Muscle of leg (tissue), 11 donors: ENCODE data around the gene SEMA6A. TPM values are rescaled to one million over a fixed set of nuclear protein-coding genes. Genes with fewer than 3 reads are reported as not detected.
A peak's percentile ranks its signal among the peaks of the same experiment; 100 is the strongest.

Experiments used
- DNase-seq: peaks from one replicate; pipeline ENCODE4 v3.0.0; 2013
- H3K27ac ChIP-seq: one replicate; pipeline ENCODE4 v1.5.1; 2013; ENCODE audit warnings: mild to moderate bottlenecking, low read length, control low read depth
- H3K27me3 ChIP-seq: one replicate; pipeline ENCODE4 v1.6.1; 2013; ENCODE audit warnings: low read length; ENCODE audit not compliant: control insufficient read depth, insufficient read depth
- H3K36me3 ChIP-seq: one replicate; pipeline ENCODE4 v1.6.1; 2013; ENCODE audit warnings: low read length; ENCODE audit not compliant: control insufficient read depth, insufficient read depth
- H3K4me1 ChIP-seq: one replicate; pipeline ENCODE4 v1.6.1; 2013; ENCODE audit warnings: low read length; ENCODE audit not compliant: control insufficient read depth, insufficient read depth
- H3K4me3 ChIP-seq: one replicate; pipeline ENCODE4 v1.5.1; 2013; ENCODE audit warnings: low read length, control low read depth
- H3K9me3 ChIP-seq: replicated peaks from 2 replicates; pipeline ENCODE4 v1.6.1; 2013; ENCODE audit warnings: low read depth, low read length; ENCODE audit not compliant: control insufficient read depth
- WGBS: methylation state at CpG from one replicate; pipeline ENCODE4 v1.1.5; 2013; ENCODE audit warnings: missing lambda C conversion rate; ENCODE audit not compliant: insufficient coverage; 5-methylcytosine and 5-hydroxymethylcytosine counted together
- polyA plus RNA-seq, 8 donors: library from polyadenylated mRNA; unstranded; fragments of 120-200 nt; gene quantifications; one replicate each; pipeline versions ENCODE4 v1.2.1 to v1.2.3, GENCODE V29; 2013; ENCODE audit warnings: inconsistent platforms in 1 of 8, low replicate concordance in 1 of 8; ENCODE audit not compliant: insufficient read length in 8 of 8, insufficient read depth in 1 of 8
- total RNA-seq: library from RNA; stranded (reverse); fragments of 120-200 nt; gene quantifications from one replicate; pipeline ENCODE4 v1.2.4, GENCODE V29; 2013

SEMA6A gene
- total and polyA plus RNA-seq, 9 donors, result 32.7 to 58.2 (median 43.9) TPM

GRCh38 chr5:116442931-116443551 is 131.6 kb downstream of the SEMA6A start:
- DNase-seq, result no peak
- H3K27ac ChIP-seq, result no peak overlapping the region
- H3K9me3 ChIP-seq, result no peaks in the 10 kb centered on the region
- peaks cover 55% of the 10 kb centered on the region for H3K4me1 ChIP-seq
- peaks cover 37% of the 10 kb centered on the region for H3K36me3 ChIP-seq
- no CpG with 5 or more reads among the region's 3 CpGs for WGBS
- H3K4me3 ChIP-seq, result no peak overlapping the region
- no peaks in the 10 kb centered on the region for H3K27me3 ChIP-seq

DNA sequence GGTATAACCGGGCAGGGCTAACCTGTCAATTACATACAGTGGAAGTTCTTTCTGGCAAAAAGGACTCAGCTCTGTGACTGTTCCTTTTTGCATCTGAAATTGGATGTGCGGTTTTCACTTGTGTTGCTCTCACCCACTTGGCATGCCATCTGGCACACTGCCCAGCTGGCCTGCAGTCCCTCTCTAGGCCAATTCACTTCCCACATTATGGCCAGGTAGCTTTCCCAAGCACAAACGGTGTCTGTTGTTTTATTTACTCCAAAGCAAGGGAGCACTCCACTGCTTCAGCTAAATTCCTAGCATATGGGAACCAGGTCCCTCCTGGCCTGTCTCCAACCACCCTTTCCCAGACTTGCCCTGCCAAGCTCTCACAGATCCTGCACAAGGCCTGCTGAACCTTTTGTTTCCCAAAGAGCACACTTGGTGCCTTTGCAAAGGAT is 132.5 kb downstream of the SEMA6A start:
- no peaks in the 10 kb centered on the region for H3K27me3 ChIP-seq
- H3K36me3 ChIP-seq, result peaks cover 29% of the 10 kb centered on the region
- DNase-seq, result peak; percentile 64
- peak overlapping the region; percentile 80 for H3K27ac ChIP-seq
- no peak overlapping the region for H3K4me3 ChIP-seq
- H3K4me1 ChIP-seq, result peaks cover 55% of the 10 kb centered on the region
- WGBS, result 62% methylated on average over 3 of the region's 3 CpGs
- no peaks in the 10 kb centered on the region for H3K9me3 ChIP-seq

DNA sequence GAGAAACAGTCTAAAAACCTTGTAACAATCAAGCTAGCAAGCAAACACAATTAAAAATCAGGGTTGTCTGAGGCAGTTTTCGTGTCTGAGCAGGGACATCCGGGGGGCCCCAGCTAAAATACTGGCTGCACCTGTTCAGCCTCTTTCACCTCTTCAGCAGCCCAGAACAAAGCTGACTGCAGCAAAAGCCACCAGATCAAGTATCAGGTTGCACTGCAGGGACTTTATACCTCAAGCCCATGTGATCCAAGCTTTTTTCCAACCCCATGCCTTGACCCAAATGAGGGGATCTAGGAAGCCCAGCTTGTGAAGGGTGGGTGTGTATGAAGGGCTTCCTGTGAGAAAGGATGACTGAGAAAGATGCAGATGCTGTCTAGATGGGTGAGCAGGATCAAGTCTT is 133.4 kb downstream of the SEMA6A start:
- WGBS, result 47% methylated on average over 2 of the region's 2 CpGs
- DNase-seq, result peak; percentile 57
- Histone ChIP-seq H3K4me1 (peaks cover 55% of the 10 kb centered on the region), H3K27me3 (no peaks in the 10 kb centered on the region), H3K4me3 (no peak overlapping the region), H3K27ac (peak overlapping the region; percentile 80), H3K9me3 (no peaks in the 10 kb centered on the region), H3K36me3 (peaks cover 20% of the 10 kb centered on the region)

GRCh38 chr5:116440457-116441001 is 134.1 kb downstream of the SEMA6A start:
- no peaks in the 10 kb centered on the region for H3K9me3 ChIP-seq
- peaks cover 13% of the 10 kb centered on the region for H3K36me3 ChIP-seq
- H3K4me1 ChIP-seq, result peaks cover 55% of the 10 kb centered on the region
- WGBS, result no CpG with 5 or more reads among the region's 5 CpGs
- H3K27ac ChIP-seq, result peak overlapping the region; percentile 80
- peak; percentile 83 for DNase-seq
- H3K4me3 ChIP-seq, result no peak overlapping the region
- H3K27me3 ChIP-seq, result no peaks in the 10 kb centered on the region

GRCh38 chr5:116439905-116440304 is 134.7 kb downstream of the SEMA6A start:
- Histone ChIP-seq H3K4me1 (peaks cover 51% of the 10 kb centered on the region), H3K4me3 (no peak overlapping the region), H3K36me3 (peaks cover 7% of the 10 kb centered on the region), H3K27ac (peak overlapping the region; percentile 49), H3K9me3 (no peaks in the 10 kb centered on the region), H3K27me3 (no peaks in the 10 kb centered on the region)
- no CpG with 5 or more reads among the region's 5 CpGs for WGBS
- no peak for DNase-seq

- H3K4me3 ChIP-seq, result no peak overlapping the region
- H3K4me1 ChIP-seq, result peaks cover 48% of the 10 kb centered on the region
- DNase-seq, result peak; percentile 33
- H3K36me3 ChIP-seq, result peaks cover 3% of the 10 kb centered on the region
- peak overlapping the region; percentile 3 for H3K27ac ChIP-seq
- 40% methylated on average over 1 of the region's 6 CpGs for WGBS
- H3K27me3 ChIP-seq, result no peaks in the 10 kb centered on the region
- H3K9me3 ChIP-seq, result no peaks in the 10 kb centered on the region
Observed at GRCh38 chr5:116438979-116439554, 135.6 kb downstream of the SEMA6A start.

GRCh38 chr5:116437922-116438578 is 136.6 kb downstream of the SEMA6A start:
- no peaks in the 10 kb centered on the region for H3K27me3 ChIP-seq
- H3K36me3 ChIP-seq, result no peaks in the 10 kb centered on the region
- H3K27ac ChIP-seq, result no peak overlapping the region
- DNase-seq, result no peak
- H3K4me1 ChIP-seq, result peaks cover 40% of the 10 kb centered on the region
- no peak overlapping the region for H3K4me3 ChIP-seq
- H3K9me3 ChIP-seq, result no peaks in the 10 kb centered on the region

GRCh38 chr5:116437351-116437705 is 137.3 kb downstream of the SEMA6A start:
- Histone ChIP-seq H3K4me3 (no peak overlapping the region), H3K27me3 (no peaks in the 10 kb centered on the region), H3K27ac (no peak overlapping the region), H3K9me3 (no peaks in the 10 kb centered on the region), H3K4me1 (peaks cover 36% of the 10 kb centered on the region), H3K36me3 (no peaks in the 10 kb centered on the region)
- DNase-seq, result no peak
- whole genome bisulfite sequencing, result 57% methylated on average over 1 of the region's 6 CpGs

GRCh38 chr5:116436674-116437350 is 137.8 kb downstream of the SEMA6A start:
- no peaks in the 10 kb centered on the region for H3K9me3 ChIP-seq
- no peak overlapping the region for H3K27ac ChIP-seq
- no peaks in the 10 kb centered on the region for H3K27me3 ChIP-seq
- no peaks in the 10 kb centered on the region for H3K36me3 ChIP-seq
- peaks cover 30% of the 10 kb centered on the region for H3K4me1 ChIP-seq
- WGBS, result 63% methylated on average over 4 of the region's 5 CpGs
- H3K4me3 ChIP-seq, result no peak overlapping the region
- DNase-seq, result no peak

- WGBS, result 83% methylated on average over 1 of the region's 2 CpGs
- DNase-seq, result no peak
- H3K27me3 ChIP-seq, result no peaks in the 10 kb centered on the region
- no peak overlapping the region for H3K27ac ChIP-seq
- no peaks in the 10 kb centered on the region for H3K36me3 ChIP-seq
- no peaks in the 10 kb centered on the region for H3K9me3 ChIP-seq
- H3K4me1 ChIP-seq, result no peaks in the 10 kb centered on the region
- no peak overlapping the region for H3K4me3 ChIP-seq
Observed at GRCh38 chr5:116428966-116429365, 145.7 kb downstream of the SEMA6A start.
